OCI-LY3 (cell line): Measurements from ENCODE around the gene PATL2.
A peak's percentile ranks its signal among the peaks of the same experiment; 100 is the strongest.

Experiments used
- H2AFZ ChIP-seq: fragments of 200-600, 300-600 bp; shearing (Covaris generic); 2 replicates; pipeline ENCODE4 v1.6.0; 2014; ENCODE audit warnings: antibody characterized with exemption, low read depth, low read length
- H3K27ac ChIP-seq: fragments of 200-600, 300-600 bp; sonication (generic); 2 replicates; pipeline ENCODE4 v1.5.1; 2014; ENCODE audit warnings: mild to moderate bottlenecking, low read length, moderate library complexity, mixed read lengths
- H3K27me3 ChIP-seq: fragments of 200-600, 300-600 bp; sonication (generic); 2 replicates; pipeline ENCODE4 v1.6.1; 2014; ENCODE audit warnings: low read depth, low read length, mixed read lengths
- H3K36me3 ChIP-seq: fragments of 200-600, 300-600 bp; sonication (generic); replicated peaks from 2 replicates; pipeline ENCODE3; 2014; ENCODE audit warnings: low read depth, low read length, mixed read lengths
- H3K4me1 ChIP-seq: fragments of 300-600, 200-600 bp; sonication (generic); 2 replicates; pipeline ENCODE4 v1.6.1; 2014; ENCODE audit warnings: low read length, mixed read lengths
- H3K4me2 ChIP-seq: fragments of 200-600, 300-600 bp; sonication (generic); 2 replicates; pipeline ENCODE4 v1.6.1; 2014; ENCODE audit warnings: low read length, mixed read lengths
- H3K4me3 ChIP-seq: fragments of 300-600, 200-600 bp; sonication (generic); 2 replicates; pipeline ENCODE4 v1.5.1; 2014; ENCODE audit warnings: antibody characterized with exemption, mild to moderate bottlenecking, low read length, moderate library complexity
- H3K79me2 ChIP-seq: fragments of 300-600, 200-600 bp; shearing (Covaris generic); 2 replicates; pipeline ENCODE4 v1.6.1; 2014; ENCODE audit warnings: mild to moderate bottlenecking, low read length, mixed read lengths
- H3K9ac ChIP-seq: fragments of 300-600, 200-600 bp; shearing (Covaris generic); 2 replicates; pipeline ENCODE4 v1.6.0; 2014; ENCODE audit warnings: mild to moderate bottlenecking, low read length, moderate library complexity
- H3K9me3 ChIP-seq: fragments of 200-600, 300-600 bp; shearing (Covaris generic); 2 replicates; pipeline ENCODE4 v1.6.1; 2014; ENCODE audit warnings: low read length, mixed read lengths; ENCODE audit not compliant: insufficient read depth
- H4K20me1 ChIP-seq: fragments of 200-600, 300-600 bp; sonication (generic); 2 replicates; pipeline ENCODE4 v1.6.1; 2016; ENCODE audit warnings: low read length, mixed read lengths; ENCODE audit not compliant: insufficient read depth
- CTCF ChIP-seq: fragments of 200-600, 300-600 bp; sonication (generic); IDR thresholded peaks from 2 replicates; pipeline ENCODE4 v1.5.1; 2014; ENCODE audit warnings: antibody characterized with exemption, low read length, low read depth
- EZH2phosphoT487 ChIP-seq: fragments of 200-600 bp; shearing (Covaris generic); IDR thresholded peaks from 2 replicates; pipeline ENCODE4 v1.6.1; 2018; ENCODE audit warnings: antibody characterized with exemption, mixed run types, low read depth

PATL2 gene

GRCh38 chr15:44726568-44727484 lies 15.7 kb upstream of the PATL2 start:
- Histone ChIP-seq H4K20me1 (no peaks in the 10 kb centered on the region), H2AFZ (no peak overlapping the region), H3K79me2 (peaks cover 49% of the 10 kb centered on the region), H3K4me3 (peak overlapping the region; percentile 72), H3K27me3 (no peaks in the 10 kb centered on the region), H3K9me3 (no peaks in the 10 kb centered on the region), H3K36me3 (peaks cover 7% of the 10 kb centered on the region), H3K4me1 (peaks cover 68% of the 10 kb centered on the region), H3K4me2 (peak overlapping the region; percentile 88), H3K9ac (peak overlapping the region; percentile 90), H3K27ac (peak overlapping the region; percentile 98)
- TF ChIP-seq CTCF (0 out of 2 replicates have a peak, but pooled peaks have one; percentile 18), EZH2phosphoT487 (no peak)

GRCh38 chr15:44726136-44726535 lies 15.0 kb upstream of the PATL2 start:
- no peaks in the 10 kb centered on the region for H3K36me3 ChIP-seq
- H2AFZ ChIP-seq: no peak overlapping the region
- no peaks in the 10 kb centered on the region for H3K9me3 ChIP-seq
- H3K27me3 ChIP-seq: no peaks in the 10 kb centered on the region
- peak overlapping the region; percentile 88 for H3K4me2 ChIP-seq
- H3K9ac ChIP-seq: peak overlapping the region; percentile 90
- peaks cover 75% of the 10 kb centered on the region for H3K4me1 ChIP-seq
- peak overlapping the region; percentile 98 for H3K27ac ChIP-seq
- H3K79me2 ChIP-seq: peaks cover 43% of the 10 kb centered on the region
- H3K4me3 ChIP-seq: peak overlapping the region; percentile 72
- TF ChIP-seq CTCF (no peak), EZH2phosphoT487 (no peak)
- H4K20me1 ChIP-seq: no peaks in the 10 kb centered on the region

GRCh38 chr15:44722011-44722410 lies 10.9 kb upstream of the PATL2 start:
- peaks cover 96% of the 10 kb centered on the region for H3K4me1 ChIP-seq
- H2AFZ ChIP-seq: no peak overlapping the region
- peak overlapping the region; percentile 9; the same call in 1 of the 2 replicates for H3K4me3 ChIP-seq

More at GRCh38 chr15:44722011-44722410, 10.9 kb upstream of the PATL2 start:
- Histone ChIP-seq H4K20me1 (peaks cover 16% of the 10 kb centered on the region), H3K4me2 (peak overlapping the region; percentile 46), H3K27me3 (no peaks in the 10 kb centered on the region), H3K9me3 (no peaks in the 10 kb centered on the region), H3K27ac (peak overlapping the region; percentile 96), H3K9ac (peak overlapping the region; percentile 50), H3K36me3 (peaks cover 24% of the 10 kb centered on the region), H3K79me2 (peaks cover 31% of the 10 kb centered on the region)
- no peak for TF ChIP-seq EZH2phosphoT487
- TF ChIP-seq CTCF: no peak
